Cerebellar nuclear complex (tissue), 1 donor: Measurements from ENCODE around the gene MASP1.
"Not testable (repeated sequence)": the region's sequence is repeated elsewhere in the genome, so short reads cannot be mapped to it uniquely, and the experiment has no call there.

Source experiments
- DNase-seq, 2 experiments: peaks; one replicate each; lab custom pipeline; 2025; lab: John Stamatoyannopoulos, UW

MASP1 gene

DNA sequence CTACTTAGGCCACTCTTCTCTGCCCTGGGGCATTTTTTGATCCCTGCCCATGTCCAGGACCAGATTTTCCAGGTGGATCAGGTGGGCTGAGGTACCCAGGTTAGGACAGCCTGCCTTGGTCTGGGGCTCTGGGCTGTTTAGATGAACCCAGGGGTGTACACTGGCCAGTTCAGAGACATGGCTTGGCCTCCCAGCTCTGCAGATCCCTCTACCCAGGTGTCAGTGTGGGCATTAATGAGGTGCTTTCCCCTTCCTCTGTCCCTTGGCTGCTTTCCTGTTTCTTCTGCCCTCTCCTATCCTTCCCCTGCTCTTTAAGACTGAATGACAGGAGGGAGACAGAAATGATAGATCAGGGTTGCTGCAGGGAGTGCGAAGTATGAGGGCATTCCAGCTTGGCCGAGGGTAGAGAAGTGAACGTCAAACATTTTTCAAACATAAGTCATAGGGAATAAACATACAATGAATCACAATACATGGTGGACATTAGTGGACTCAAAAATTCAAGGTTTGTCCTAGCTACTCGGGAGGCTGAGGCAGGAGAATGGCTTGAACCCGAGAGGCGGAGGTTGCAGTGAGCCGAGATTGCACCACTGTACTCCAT, 63.8 kb downstream of the MASP1 start:
- DNase-seq: no peak

DNA sequence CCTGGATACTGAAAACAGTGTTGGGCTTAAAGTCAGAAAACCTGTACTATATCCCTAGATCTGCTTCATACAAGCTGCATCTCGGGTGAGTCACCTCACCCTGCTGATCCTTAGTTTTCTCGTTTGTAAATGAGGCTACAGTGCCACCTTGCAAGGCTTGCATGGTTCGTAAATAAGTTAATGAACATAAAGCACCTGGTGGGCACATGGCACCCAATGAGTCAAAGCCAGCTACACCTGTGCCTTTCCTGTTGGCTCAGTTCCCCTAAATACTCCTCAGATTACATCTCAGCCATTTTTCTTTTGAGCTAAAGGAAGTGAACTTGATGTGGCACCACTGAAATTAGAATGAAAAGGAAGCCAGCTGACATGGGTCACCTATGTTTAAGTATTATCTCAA, 67.7 kb downstream of the MASP1 start:
- DNase-seq: no peak

- DNase-seq: no peak
These were observed 68.7 kb downstream of the MASP1 start for GRCh38 chr3:187222801-187223200.

- no peak for DNase-seq
These were observed 76.1 kb downstream of the MASP1 start for GRCh38 chr3:187215460-187215859.

GRCh38 chr3:187213616-187214015, 77.9 kb downstream of the MASP1 start:
- no peak for DNase-seq

DNA sequence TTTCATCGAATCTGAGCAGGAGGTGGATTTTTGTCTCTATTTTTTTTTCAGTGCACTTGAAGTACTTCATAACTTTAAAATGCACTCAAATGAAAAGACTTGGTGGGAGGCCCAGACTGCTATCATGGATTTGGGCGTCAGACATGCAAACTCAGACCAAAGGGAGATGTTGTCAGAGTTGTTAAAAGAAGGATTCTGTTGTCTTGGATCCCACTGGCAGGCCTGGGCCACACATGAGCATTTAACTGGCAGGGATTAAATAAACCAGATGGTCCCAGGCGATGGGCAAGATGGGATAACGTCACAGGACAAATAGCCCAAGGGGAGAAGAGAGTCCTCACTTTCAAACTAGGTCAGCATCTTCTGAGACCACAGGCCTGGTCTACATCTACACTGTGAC, 78.8 kb downstream of the MASP1 start:
- no peak for DNase-seq

DNA sequence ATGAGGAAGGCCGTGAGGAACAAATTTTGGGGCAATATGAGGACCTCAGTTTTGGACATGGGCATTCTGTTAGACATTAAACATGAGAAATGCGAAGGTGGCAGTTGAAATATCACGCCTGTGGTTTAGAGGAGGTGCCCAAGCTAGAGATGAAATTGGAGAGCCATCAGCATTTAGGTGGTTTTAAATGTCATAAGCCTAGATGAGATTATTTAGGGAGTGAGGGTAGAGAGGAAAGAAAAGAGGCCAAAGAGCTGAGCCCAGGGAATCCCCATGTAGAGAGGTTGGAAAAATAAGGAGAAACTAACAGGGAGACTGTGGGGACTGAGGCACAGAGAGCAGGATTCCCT, 79.4 kb downstream of the MASP1 start:
- DNase-seq: no peak

DNA sequence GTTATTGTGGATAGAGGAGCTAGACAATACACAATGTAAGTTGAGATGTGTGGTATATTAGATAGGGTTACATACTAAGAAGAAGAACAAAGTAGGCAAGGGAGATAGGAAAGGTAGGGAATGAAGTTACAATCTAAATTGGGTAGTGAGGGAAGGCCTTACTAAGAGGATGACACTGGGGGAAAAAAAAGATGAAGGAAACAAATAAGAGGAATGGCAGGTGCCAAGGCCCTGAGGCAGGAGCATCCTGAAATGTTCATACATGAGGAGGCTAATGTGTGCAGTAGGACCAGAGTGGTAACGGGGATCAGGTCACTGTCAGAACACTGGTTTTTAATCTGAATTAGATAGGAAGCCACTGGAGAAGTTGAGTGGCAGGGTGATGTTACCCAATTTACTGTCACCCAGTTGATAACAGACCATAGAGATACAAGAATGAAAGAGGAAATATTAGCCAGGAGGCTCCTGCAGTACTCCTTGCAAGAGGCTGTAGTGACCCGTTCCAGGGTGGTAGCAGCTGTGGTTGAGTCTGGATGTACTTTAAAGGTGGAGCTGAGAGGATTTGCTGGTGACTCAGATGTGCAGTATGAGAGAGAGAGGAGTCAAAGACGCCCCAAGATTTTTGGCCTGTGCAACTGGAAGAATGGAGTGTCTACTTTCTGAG, 79.9 kb downstream of the MASP1 start:
- no peak for DNase-seq

- DNase-seq: no peak
These were observed 80.8 kb downstream of the MASP1 start for GRCh38 chr3:187210545-187211327.

- DNase-seq: no peak
These were observed 81.4 kb downstream of the MASP1 start for GRCh38 chr3:187210091-187210490.

GRCh38 chr3:187209491-187209890, 82.0 kb downstream of the MASP1 start:
- no peak for DNase-seq

DNA sequence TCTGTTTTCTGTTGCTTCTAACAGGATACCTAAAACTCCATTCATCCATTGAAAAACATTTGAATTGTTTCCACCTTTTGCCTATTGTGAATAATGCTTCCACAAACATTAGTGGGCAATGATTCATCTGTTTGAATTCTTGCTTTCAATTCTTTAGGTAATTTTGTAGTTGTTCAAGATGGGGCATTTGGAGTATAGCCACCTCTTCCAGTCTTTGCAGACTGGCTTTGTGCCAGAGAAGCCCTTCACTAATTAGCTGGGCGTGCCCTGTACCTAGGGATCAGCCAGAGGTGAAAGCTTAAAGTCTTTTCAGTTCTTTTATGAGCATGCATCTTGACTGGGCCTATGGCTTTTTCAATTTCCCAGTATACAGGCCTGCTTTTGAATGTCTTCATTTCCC, 83.4 kb downstream of the MASP1 start:
- DNase-seq: no peak

DNA sequence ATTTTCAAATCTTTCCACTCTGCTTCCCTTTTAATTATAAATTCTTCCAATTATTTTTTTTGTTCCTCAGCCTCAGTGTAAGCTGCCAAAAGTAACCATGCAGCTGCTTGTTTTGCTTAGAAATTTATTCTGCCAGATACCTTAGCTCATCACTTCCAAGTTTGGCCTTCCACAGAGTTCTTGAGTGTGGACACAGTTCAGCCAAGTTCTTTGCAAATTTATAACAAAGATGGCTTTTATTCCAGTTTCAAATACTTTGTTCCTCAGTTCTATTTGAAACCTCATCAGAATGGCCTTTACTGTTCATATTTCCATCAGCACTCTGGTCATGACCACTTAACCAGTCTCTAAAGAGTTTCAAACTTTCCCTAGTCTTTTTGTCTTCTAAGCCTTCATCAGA, 83.9 kb downstream of the MASP1 start:
- no peak for DNase-seq

DNA sequence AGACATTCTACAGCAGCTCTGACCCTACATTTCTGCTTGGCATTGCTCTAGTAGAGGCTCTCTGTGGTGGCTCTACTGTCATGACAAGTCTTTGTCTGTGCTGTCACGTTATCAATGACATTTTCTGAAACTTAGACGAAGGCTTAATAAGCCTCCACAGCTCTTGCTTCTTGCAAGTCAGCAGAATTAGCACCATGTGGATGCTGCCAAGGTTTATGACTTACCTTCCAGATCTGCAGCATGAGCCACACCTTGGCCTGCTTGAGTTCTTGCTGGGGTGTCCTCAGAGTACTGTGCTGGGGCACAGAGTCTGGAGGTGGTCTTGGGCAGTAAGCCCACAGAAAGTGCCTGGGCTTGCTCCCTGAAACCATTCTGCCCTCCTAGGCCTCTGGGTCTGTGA, 84.5 kb downstream of the MASP1 start:
- no peak for DNase-seq

DNA sequence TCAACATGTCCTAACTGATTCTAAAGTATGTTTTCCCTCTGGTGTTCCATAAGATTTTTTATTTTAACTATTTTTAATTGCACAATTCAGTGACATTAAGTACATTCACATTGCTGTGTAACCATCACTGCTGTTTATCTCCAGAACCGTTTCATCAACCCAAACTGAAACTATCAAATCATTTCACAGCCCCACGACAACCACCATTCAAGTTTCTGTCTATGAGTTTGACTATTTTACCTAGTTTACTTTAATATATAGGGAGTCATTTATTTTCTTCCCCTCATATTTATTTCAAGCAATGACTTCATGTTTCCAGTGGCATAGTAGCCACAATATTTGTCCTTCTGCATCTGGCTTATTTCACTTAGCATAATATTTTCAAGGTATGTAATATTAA, 85.9 kb downstream of the MASP1 start:
- no peak for DNase-seq

GRCh38 chr3:187199463-187200050, 92.0 kb downstream of the MASP1 start:
- DNase-seq: not testable (repeated sequence)

GRCh38 chr3:187198490-187198889, 93.0 kb downstream of the MASP1 start:
- no peak for DNase-seq

GRCh38 chr3:187197335-187197649, 94.2 kb downstream of the MASP1 start, which contains the start of gene RTP1:
Gene RTP1, plus strand, starts transcription at chr3:187197486. Its CDS starts 30 bp downstream, at chr3:187197516.
- DNase-seq: no peak

DNA sequence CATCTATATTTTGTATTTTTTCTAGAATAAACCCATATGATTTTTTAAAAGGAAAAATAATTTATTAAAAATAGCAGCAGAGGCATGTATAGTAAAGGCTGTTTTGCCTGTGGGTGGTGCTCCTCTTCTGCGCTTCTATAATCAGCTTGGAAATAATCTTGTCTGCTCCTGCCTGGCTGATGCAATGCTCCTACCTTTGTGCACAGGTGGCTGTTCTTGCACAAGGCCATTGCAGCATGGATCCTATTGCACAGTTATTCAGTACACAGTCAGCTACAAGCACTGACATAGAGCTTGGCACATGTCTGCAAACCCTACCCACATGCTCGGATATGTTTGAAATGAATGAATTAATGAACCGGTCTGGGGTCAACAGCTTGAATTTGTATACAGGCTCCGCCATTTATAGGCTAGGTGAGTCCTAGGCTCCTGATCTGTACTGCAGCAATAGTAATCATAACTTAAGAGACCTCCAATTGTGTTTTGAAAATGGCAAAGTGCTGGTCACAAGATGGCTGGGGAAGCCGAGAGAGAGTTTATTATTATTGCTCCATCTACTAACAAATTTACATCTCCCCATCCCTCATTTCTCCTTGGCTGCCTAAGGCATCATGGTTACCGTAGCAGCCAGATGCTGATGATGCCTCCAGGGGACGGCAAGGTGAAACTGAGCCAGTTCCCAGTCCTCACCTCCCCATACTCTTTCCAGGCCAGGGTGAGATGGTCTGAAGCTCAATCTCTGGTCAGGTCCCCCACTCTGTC, 94.8 kb downstream of the MASP1 start:
- no peak for DNase-seq

DNA sequence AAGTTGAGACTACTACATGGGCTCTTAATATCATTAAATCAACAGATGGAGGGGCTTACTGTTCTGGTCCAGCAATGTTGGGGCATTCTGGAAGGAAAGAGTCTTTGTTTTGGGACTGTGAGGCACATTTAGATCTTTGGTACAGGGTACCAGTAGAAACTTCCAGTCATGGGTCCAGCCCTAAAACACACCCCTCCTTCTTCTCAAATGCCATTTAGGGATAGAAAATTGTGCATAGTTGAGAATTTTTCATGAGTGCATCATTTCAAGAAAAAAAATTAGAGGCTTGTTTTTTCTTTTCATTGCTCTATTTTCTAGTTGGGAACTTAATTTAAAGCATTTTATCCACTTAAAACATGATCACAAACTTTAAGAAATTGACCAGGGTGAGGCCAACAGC, 98.4 kb downstream of the MASP1 start:
- no peak for DNase-seq

DNA sequence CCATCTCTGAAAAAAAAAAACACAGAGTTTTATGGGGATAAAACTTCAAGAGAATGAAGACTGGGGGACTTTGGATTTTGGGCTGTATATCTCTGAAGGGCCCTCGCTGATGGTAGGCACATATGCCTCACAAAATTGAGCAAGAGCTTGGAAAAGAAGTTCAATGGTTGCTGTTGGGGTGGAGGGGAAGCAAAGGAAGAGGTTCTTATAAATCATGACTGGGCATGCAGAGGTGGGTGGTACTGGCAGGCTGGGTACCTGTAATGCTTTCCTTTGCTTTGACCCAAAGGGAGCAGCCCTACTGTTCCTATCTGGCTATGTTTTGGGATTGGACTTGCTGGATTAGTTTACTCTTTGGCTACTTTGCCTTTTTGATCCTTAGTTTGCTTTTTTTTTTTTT, 100.3 kb downstream of the MASP1 start:
- DNase-seq: no peak

DNA sequence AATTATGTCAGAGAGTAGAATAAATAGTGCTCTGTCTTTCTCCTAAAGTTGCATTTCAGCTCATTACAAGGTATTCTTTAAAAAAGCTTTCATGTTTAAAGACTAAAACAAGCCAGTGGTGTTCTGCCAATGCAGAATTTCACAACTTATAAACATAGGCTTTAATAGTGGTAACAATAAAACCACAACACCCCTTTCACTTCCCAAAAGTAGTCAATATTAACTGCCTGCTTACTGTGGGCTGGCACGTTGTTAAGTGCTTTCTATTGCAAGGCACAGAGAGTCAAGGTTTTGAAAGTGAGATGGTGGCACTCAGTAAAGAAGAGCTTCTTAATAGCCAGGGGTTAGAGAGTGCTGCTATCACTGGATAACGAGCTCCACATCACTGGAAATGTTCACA, 102.6 kb downstream of the MASP1 start:
- no peak for DNase-seq
